Stimulated activated CD4-positive, alpha-beta T cell treated with anti-CD3 and anti-CD28 coated beads, Interleukin-4, amount 100 ng/mL, for 1 hour (primary cell): ENCODE results near the gene SEL1L3.

Experiments used
- DNase-seq: peaks from one replicate; pipeline ENCODE4 v3.0.0-alpha.2; 2020

Gene SEL1L3

GRCh38 chr4:25727711-25728493 is 134.9 kb downstream of the SEL1L3 start:
- no peak for DNase-seq

- no peak for DNase-seq
These were observed 136.9 kb downstream of the SEL1L3 start for GRCh38 chr4:25725870-25726269.

GRCh38 chr4:25723409-25723808 is 139.4 kb downstream of the SEL1L3 start:
- no peak for DNase-seq

- no peak for DNase-seq
These were observed 139.8 kb downstream of the SEL1L3 start for GRCh38 chr4:25722964-25723363.

- DNase-seq, result no peak
These were observed 149.0 kb downstream of the SEL1L3 start for GRCh38 chr4:25713812-25714211.

GRCh38 chr4:25712611-25713010 is 150.2 kb downstream of the SEL1L3 start:
- DNase-seq, result no peak

- DNase-seq, result no peak
These were observed 152.2 kb downstream of the SEL1L3 start for GRCh38 chr4:25710637-25711036.

GRCh38 chr4:25704516-25704915 is 158.3 kb downstream of the SEL1L3 start:
- DNase-seq, result no peak

- DNase-seq, result no peak
These were observed 158.9 kb downstream of the SEL1L3 start for GRCh38 chr4:25703731-25704388.

GRCh38 chr4:25702848-25703247 is 159.9 kb downstream of the SEL1L3 start:
- DNase-seq, result no peak

GRCh38 chr4:25700661-25701060 is 162.1 kb downstream of the SEL1L3 start:
- no peak for DNase-seq

- no peak for DNase-seq
These were observed 165.3 kb downstream of the SEL1L3 start for GRCh38 chr4:25697516-25697915.
